ENCODE data around the gene NCOR1. TPM values are rescaled to one million over a fixed set of nuclear protein-coding genes. Genes with fewer than 3 reads are reported as not detected.

NCOR1 gene
- total and polyA plus RNA-seq, 9 of the 15 experiments (the other 6 are each of a cell fraction or from before 2014, with no cell fraction given), result 20.2 to 66.5 (median 50.9) TPM

- no peak for TF ChIP-seq MEF2A (IDR thresholded peaks at IDR 0.05; ENCODE audit: control insufficient read depth, low read depth, low read length)
Measured at GRCh38 chr17:16178836-16179235, 36.5 kb downstream of the NCOR1 start (continued).

- no TSS peak for BruUV-seq (replicated peaks)
- ChIA-PET POLR2A (no interaction called here), CTCF (ENCODE audit: low intra/inter-chr PET ratio) (no interaction called here)
- DNase-seq (ENCODE audit: extremely low read depth in 1 of 4, low spot score in 3 of 4) (no peak), FAIRE-seq (no peak), ATAC-seq (no peak)
- peaks cover 21% of the 10 kb centered on the region for H3K79me2 ChIP-seq (ENCODE audit: control insufficient read depth, insufficient read depth, low read length)
- no peak for TF ChIP-seq CREB3 (tag; conservative IDR thresholded peaks at IDR 0.05; ENCODE audit: low read depth)
- no peak for TF ChIP-seq CTBP1 (IDR thresholded peaks at IDR 0.05; ENCODE audit: borderline replicate concordance)
- no peak for TF ChIP-seq ZNF277 (CRISPR knock-in tag; IDR thresholded peaks at IDR 0.05; ENCODE audit: borderline replicate concordance)
- TF ChIP-seq XRCC4 (IDR thresholded peaks at IDR 0.05; ENCODE audit: extremely low read depth, insufficient read depth, insufficient read length), result no peak
- no peak for TF ChIP-seq FOXP1 (CRISPR knock-in tag; IDR thresholded peaks at IDR 0.05)
- TF ChIP-seq PHF8 (IDR thresholded peaks at IDR 0.05; ENCODE audit: borderline replicate concordance, low read length), result no peak
- no peak for TF ChIP-seq TOE1 (IDR thresholded peaks at IDR 0.05; ENCODE audit: borderline replicate concordance)
- no peak for TF ChIP-seq TOE1 (CRISPR knock-in tag; IDR thresholded peaks at IDR 0.05; ENCODE audit: borderline replicate concordance, low read depth)
- no peak for TF ChIP-seq MYC (IDR thresholded peaks at IDR 0.05; ENCODE audit: low read depth, low read length)
- no peak for TF ChIP-seq MYC (CRISPR knock-in tag; IDR thresholded peaks at IDR 0.05; ENCODE audit: borderline replicate concordance, low read depth)
- no peak for TF ChIP-seq KDM5B (IDR thresholded peaks at IDR 0.05; ENCODE audit: insufficient replicate concordance, low read depth, low read length)
- no peak for TF ChIP-seq ZNF76 (CRISPR knock-in tag; IDR thresholded peaks at IDR 0.05; ENCODE audit: borderline replicate concordance)
- TF ChIP-seq ZNF766 (CRISPR knock-in tag; conservative IDR thresholded peaks at IDR 0.05), result no peak
- no peak for TF ChIP-seq TCFL5 (CRISPR knock-in tag; conservative IDR thresholded peaks at IDR 0.05)
- TF ChIP-seq HDAC6 (IDR thresholded peaks at IDR 0.05; ENCODE audit: low read depth, low read length), result no peak
- in situ Hi-C loops (cut with MboI) (no loop called here), intact Hi-C loops (cut with micrococcal nuclease) (no loop called here)
- H3K9me3 ChIP-seq (replicated peaks; ENCODE audit: control insufficient read depth, insufficient read depth, low read depth, low read length), result no peaks in the 10 kb centered on the region
- H4K20me1 ChIP-seq (replicated peaks; ENCODE audit: control insufficient read depth, insufficient read depth, low read length), result no peaks in the 10 kb centered on the region
- no peaks in the 10 kb centered on the region for H3K9me1 ChIP-seq (ENCODE audit: control insufficient read depth, insufficient read depth, low read length)
- peaks cover 12% of the 10 kb centered on the region; the same call in 1 of the 3 replicates for H3K36me3 ChIP-seq (ENCODE audit: control insufficient read depth, insufficient read depth, low read length)
- no peaks in the 10 kb centered on the region for H3K4me1 ChIP-seq (replicated peaks in 1 of 2; ENCODE audit: control insufficient read depth in 2 of 2, insufficient read depth in 2 of 2, low read length in 2 of 2)
- WGBS (ENCODE audit: insufficient coverage, low coverage, missing lambda C conversion rate), result 94% methylated on average over 5 of the region's 7 CpGs
- no peak overlapping the region for H3K4me2 ChIP-seq (ENCODE audit: insufficient read depth, low read length)
- no peaks in the 10 kb centered on the region for H3K27me3 ChIP-seq (ENCODE audit: control insufficient read depth in 2 of 2, insufficient read depth in 2 of 2, low read length in 2 of 2)
- H3K4me3 ChIP-seq, result no peak overlapping the region
- H3K27ac ChIP-seq (ENCODE audit: extremely low read depth, low read depth, low read length), result no peak overlapping the region
- H3K9ac ChIP-seq (ENCODE audit: insufficient read depth in 1 of 2, low read depth in 2 of 2, low read length in 2 of 2), result no peak overlapping the region
- H2AFZ ChIP-seq (ENCODE audit: low read depth, low read length), result no peak overlapping the region
Measured at GRCh38 chr17:16171613-16172012, 43.7 kb downstream of the NCOR1 start.
